GM12878 (cell line): ENCODE data around the gene GLRX2. TPM values are rescaled to one million over a fixed set of nuclear protein-coding genes. Genes with fewer than 3 reads are reported as not detected.
A peak's percentile ranks its signal among the peaks of the same experiment; 100 is the strongest.

Source experiments
- ATAC-seq: fragments of 200-7000 bp; cut with Tn5 transposase; 3 replicates; pipeline ENCODE4 v1.9.1; 2020; ENCODE audit warnings: mild to moderate bottlenecking, moderate library complexity
- BruUV-seq: library from RNA; stranded (reverse); fragments of 400-500 nt; replicated peaks from 2 replicates; lab custom pipeline; 2021; lab: Mats Ljungman, UMichigan
- CTCF ChIA-PET: fragments of 300-600 bp; sonication (Branson Sonifier 250); formaldehyde crosslinking; extraction: SDS; loops from one replicate; lab custom pipeline; 2021; ENCODE audit warnings: inconsistent platforms; lab: Yijun Ruan, JAX
- POLR2A ChIA-PET: fragments of 350-600 bp; formaldehyde crosslinking; extraction: SDS; loops from one replicate; lab custom pipeline; 2021; ENCODE audit warnings: inconsistent platforms; lab: Charles Lee
- RAD21 ChIA-PET: fragments of 300-600 bp; sonication (Branson Sonifier 250); formaldehyde crosslinking; loops from one replicate; lab custom pipeline; 2023; ENCODE audit warnings: antibody characterized with exemption; ENCODE audit not compliant: unreplicated experiment; lab: Charles Lee
- SMC1A ChIA-PET: fragments of 300-600 bp; sonication (Branson Sonifier 250); formaldehyde crosslinking; loops from one replicate; lab custom pipeline; 2023; ENCODE audit not compliant: unreplicated experiment, uncharacterized antibody; lab: Charles Lee
- DNase-seq: peaks from one replicate; pipeline ENCODE4 v3.0.0-alpha.2; 2011; ENCODE audit warnings: low read depth, low spot score
- FAIRE-seq: peaks from 3 replicates; lab custom pipeline; 2011; peaks lifted over from hg19 to GRCh38; lab: Jason Lieb, UNC
- H2AFZ ChIP-seq: 2 replicates; pipeline ENCODE4 v1.6.0; 2011; ENCODE audit warnings: low read depth, low read length, control low read depth; ENCODE audit not compliant: control insufficient read depth
- H3K27ac ChIP-seq: 2 replicates; pipeline ENCODE4 v1.5.1; 2011; ENCODE audit warnings: control low read depth; ENCODE audit not compliant: control insufficient read depth, insufficient read depth
- H3K27me3 ChIP-seq, 2 experiments: replicated peaks in 1 of 2; 2 replicates each; pipeline versions ENCODE4 v1.6.0 to v1.6.1; 2011; ENCODE audit warnings: low read length in 1 of 2; ENCODE audit not compliant: control insufficient read depth in 2 of 2, insufficient read depth in 2 of 2
- H3K36me3 ChIP-seq, 2 experiments: 2 replicates each; pipeline ENCODE4 v1.5.1; 2011; ENCODE audit warnings: low read length in 1 of 2; ENCODE audit not compliant: control insufficient read depth in 2 of 2, insufficient read depth in 2 of 2
- H3K4me1 ChIP-seq: 2 replicates; pipeline ENCODE4 v1.6.1; 2011; ENCODE audit warnings: mild to moderate bottlenecking, low read length, moderate library complexity, mixed read lengths; ENCODE audit not compliant: control insufficient read depth, insufficient read depth
- H3K4me2 ChIP-seq: 2 replicates; pipeline ENCODE4 v1.6.0; 2011; ENCODE audit warnings: control low read depth; ENCODE audit not compliant: control insufficient read depth, insufficient read depth
- H3K4me3 ChIP-seq: fragments of 200-600 bp; sonication (generic); 2 replicates; pipeline ENCODE4 v1.5.1; 2016
- H3K79me2 ChIP-seq: 2 replicates; pipeline ENCODE4 v1.6.0; 2011; ENCODE audit warnings: low read length; ENCODE audit not compliant: control insufficient read depth, insufficient read depth
- H3K9ac ChIP-seq: 2 replicates; pipeline ENCODE4 v1.8.0; 2011; ENCODE audit warnings: low read length, control low read depth, mixed read lengths; ENCODE audit not compliant: control insufficient read depth, insufficient read depth
- H3K9me3 ChIP-seq: replicated peaks from 3 replicates; pipeline ENCODE4 v1.5.1; 2011; ENCODE audit warnings: mild to moderate bottlenecking, low read length; ENCODE audit not compliant: control insufficient read depth, insufficient read depth
- H4K20me1 ChIP-seq: 2 replicates; pipeline ENCODE4 v1.6.0; 2011; ENCODE audit not compliant: control insufficient read depth, insufficient read depth
- CHD2 ChIP-seq: IDR thresholded peaks from 2 replicates; pipeline ENCODE4 v1.6.1; 2011; ENCODE audit warnings: low read depth, low read length, improper control_type of control experiment, borderline replicate concordance
- EP300 ChIP-seq, 2 experiments: fragments of 150-350 bp in 1 of 2; IDR thresholded peaks; 2 replicates each; pipeline ENCODE4 v1.6.1; 2011 to 2012; ENCODE audit warnings: low read depth in 2 of 2, low read length in 2 of 2, borderline replicate concordance in 1 of 2, improper control_type of control experiment in 1 of 2, inconsistent platforms in 1 of 2; ENCODE audit not compliant: control insufficient read depth in 1 of 2
- ESRRA ChIP-seq: IDR thresholded peaks from 2 replicates; pipeline ENCODE4 v1.6.1; 2012; ENCODE audit warnings: mild to moderate bottlenecking, low read length, improper control_type of control experiment
- MTA2 ChIP-seq: fragments of 450-650 bp; IDR thresholded peaks from 2 replicates; pipeline ENCODE4 v1.6.1; 2016; ENCODE audit warnings: low read depth, mild to moderate bottlenecking, moderate library complexity
- SMAD1 ChIP-seq: fragments of 450-650 bp; IDR thresholded peaks from 2 replicates; pipeline ENCODE4 v1.6.1; 2018; ENCODE audit warnings: mild to moderate bottlenecking, low read depth; ENCODE audit not compliant: partially characterized antibody
- TAF1 ChIP-seq: IDR thresholded peaks from 2 replicates; pipeline ENCODE4 v1.6.1; 2011; ENCODE audit warnings: mild to moderate bottlenecking, low read depth, low read length, borderline replicate concordance
- ZNF24 ChIP-seq: fragments of 450-650 bp; IDR thresholded peaks from 2 replicates; pipeline ENCODE4 v1.6.1; 2017; ENCODE audit warnings: antibody characterized with exemption, mild to moderate bottlenecking
- WGBS: methylation state at CpG from one replicate; pipeline ENCODE4 v1.1.6; 2016; ENCODE audit warnings: low lambda C conversion rate; ENCODE audit not compliant: insufficient replicate concordance, insufficient coverage; ENCODE audit errors: missing lambda C conversion rate; 5-methylcytosine and 5-hydroxymethylcytosine counted together
- in situ Hi-C: fragments of 300-500 bp; cut with MboI; formaldehyde crosslinking; loops from 9 replicates; pipeline ENCODE4 v1.14.3; 2018; ENCODE audit warnings: mixed read lengths
- intact Hi-C: fragments of 100-400 bp; cut with micrococcal nuclease; formaldehyde crosslinking; loops from one replicate; pipeline ENCODE4 v1.14.2; 2022; ENCODE audit not compliant: unreplicated experiment
- polyA plus RNA-seq, 11 experiments: library from polyadenylated mRNA; depleted of rRNA in 4 of 11; unstranded in 6 of 11; stranded (reverse) in 5 of 11; fragments of >200 nt; fragmentation: Nextera tagmentation in 4 of 11; fragmentation: Illumina TruSeq in 1 of 11; extraction: Ambion mirVana in 4 of 11; extraction: Trizol in 1 of 11; gene quantifications; 1 replicate in 1 of 11; 2 replicates in 10 of 11; pipeline versions ENCODE4 v1.2.1 to v1.2.3, GENCODE V29; 2011 to 2016; ENCODE audit warnings: inconsistent platforms in 2 of 11, missing spikeins in 2 of 11, low read depth in 1 of 11
- total RNA-seq, 4 experiments: library from RNA; depleted of rRNA in 3 of 4; stranded (reverse); fragments of >200 nt in 3 of 4; fragmentation: Illumina TruSeq in 1 of 4; extraction: Trizol in 1 of 4; gene quantifications; 2 replicates each; pipeline versions ENCODE4 v1.2.1 to v1.2.3, GENCODE V29; 2013 to 2021
- TF ChIP-seq, protein P1 (sequence below): IDR thresholded peaks from 2 replicates; pipeline ENCODE4 v1.6.1; 2011; ENCODE audit warnings: low read depth, low read length, improper control_type of control experiment, borderline replicate concordance
- TF ChIP-seq, protein P2 (sequence below): fragments of 450-650 bp; IDR thresholded peaks from 2 replicates; pipeline ENCODE4 v1.6.1; 2017; ENCODE audit warnings: low read depth, mild to moderate bottlenecking, moderate library complexity
- TF ChIP-seq, protein P3 (sequence below): IDR thresholded peaks from 2 replicates; pipeline ENCODE4 v1.6.1; 2012; ENCODE audit warnings: low read length, inconsistent platforms

Gene GLRX2
- total and polyA plus RNA-seq, 10 of the 15 experiments (the other 5 are each of a cell fraction or from before 2014, with no cell fraction given), result 5.5 to 67.6 (median 16.6) TPM

DNA sequence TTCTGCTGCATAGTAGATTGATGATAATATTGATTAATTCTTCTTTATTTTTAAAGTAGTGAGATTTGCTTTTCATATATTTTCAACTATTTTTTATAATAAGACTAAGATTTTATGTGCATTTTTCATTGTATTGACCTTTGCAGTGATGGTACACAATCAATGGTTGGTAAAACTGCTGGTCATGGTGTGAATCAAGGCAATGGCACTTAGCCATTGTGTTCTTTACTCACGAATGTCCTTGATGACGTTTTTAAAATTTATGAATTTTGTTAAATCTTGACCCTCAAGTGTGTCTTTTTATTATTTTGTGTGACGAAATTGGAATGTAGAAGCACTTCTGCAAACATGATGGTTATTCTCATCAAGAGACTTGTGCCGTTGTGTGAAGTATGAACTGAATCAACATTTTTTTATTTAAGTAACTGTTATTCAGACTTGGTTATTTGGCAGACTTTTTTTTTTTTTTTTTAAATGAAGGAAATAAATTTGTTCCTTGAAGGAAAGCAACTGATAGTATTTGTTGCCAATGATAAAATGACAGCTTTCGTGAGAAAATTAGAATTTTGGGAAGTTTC lies 39.2 kb upstream of the GLRX2 start:
- BruUV-seq, result no TSS peak
- ChIA-PET SMC1A (no interaction called here), CTCF (interaction anchor here (0.6 to 2.7 kb wide), 7 partner anchors 10 to 338 kb away, joined by 3 to 11 read pairs (median 8); partner anchors contain the start of gene B3GALT2), RAD21 (no interaction called here), POLR2A (no interaction called here)
- H3K9me3 ChIP-seq, result no peaks in the 10 kb centered on the region
- intact Hi-C loops (no loop called here), in situ Hi-C loops (no loop called here)
- no peak overlapping the region for H3K9ac ChIP-seq
- TF ChIP-seq, protein P1, sequence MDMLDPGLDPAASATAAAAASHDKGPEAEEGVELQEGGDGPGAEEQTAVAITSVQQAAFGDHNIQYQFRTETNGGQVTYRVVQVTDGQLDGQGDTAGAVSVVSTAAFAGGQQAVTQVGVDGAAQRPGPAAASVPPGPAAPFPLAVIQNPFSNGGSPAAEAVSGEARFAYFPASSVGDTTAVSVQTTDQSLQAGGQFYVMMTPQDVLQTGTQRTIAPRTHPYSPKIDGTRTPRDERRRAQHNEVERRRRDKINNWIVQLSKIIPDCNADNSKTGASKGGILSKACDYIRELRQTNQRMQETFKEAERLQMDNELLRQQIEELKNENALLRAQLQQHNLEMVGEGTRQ, result no peak
- TF ChIP-seq TAF1, result no peak
- no peak for TF ChIP-seq EP300 (IDR thresholded peaks at IDR 0.05; ENCODE audit: borderline replicate concordance in 1 of 2, control insufficient read depth in 1 of 2, low read depth in 2 of 2, low read length in 2 of 2)
- no peak for TF ChIP-seq CHD2
- TF ChIP-seq, protein P2, sequence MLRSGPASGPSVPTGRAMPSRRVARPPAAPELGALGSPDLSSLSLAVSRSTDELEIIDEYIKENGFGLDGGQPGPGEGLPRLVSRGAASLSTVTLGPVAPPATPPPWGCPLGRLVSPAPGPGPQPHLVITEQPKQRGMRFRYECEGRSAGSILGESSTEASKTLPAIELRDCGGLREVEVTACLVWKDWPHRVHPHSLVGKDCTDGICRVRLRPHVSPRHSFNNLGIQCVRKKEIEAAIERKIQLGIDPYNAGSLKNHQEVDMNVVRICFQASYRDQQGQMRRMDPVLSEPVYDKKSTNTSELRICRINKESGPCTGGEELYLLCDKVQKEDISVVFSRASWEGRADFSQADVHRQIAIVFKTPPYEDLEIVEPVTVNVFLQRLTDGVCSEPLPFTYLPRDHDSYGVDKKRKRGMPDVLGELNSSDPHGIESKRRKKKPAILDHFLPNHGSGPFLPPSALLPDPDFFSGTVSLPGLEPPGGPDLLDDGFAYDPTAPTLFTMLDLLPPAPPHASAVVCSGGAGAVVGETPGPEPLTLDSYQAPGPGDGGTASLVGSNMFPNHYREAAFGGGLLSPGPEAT, result no peak
- TF ChIP-seq, protein P3, sequence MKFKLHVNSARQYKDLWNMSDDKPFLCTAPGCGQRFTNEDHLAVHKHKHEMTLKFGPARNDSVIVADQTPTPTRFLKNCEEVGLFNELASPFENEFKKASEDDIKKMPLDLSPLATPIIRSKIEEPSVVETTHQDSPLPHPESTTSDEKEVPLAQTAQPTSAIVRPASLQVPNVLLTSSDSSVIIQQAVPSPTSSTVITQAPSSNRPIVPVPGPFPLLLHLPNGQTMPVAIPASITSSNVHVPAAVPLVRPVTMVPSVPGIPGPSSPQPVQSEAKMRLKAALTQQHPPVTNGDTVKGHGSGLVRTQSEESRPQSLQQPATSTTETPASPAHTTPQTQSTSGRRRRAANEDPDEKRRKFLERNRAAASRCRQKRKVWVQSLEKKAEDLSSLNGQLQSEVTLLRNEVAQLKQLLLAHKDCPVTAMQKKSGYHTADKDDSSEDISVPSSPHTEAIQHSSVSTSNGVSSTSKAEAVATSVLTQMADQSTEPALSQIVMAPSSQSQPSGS, result no peak
- TF ChIP-seq ZNF24, result no peak
- no peak for TF ChIP-seq SMAD1
- no peak for TF ChIP-seq ESRRA
- no peak for TF ChIP-seq MTA2
- WGBS, result 97% methylated on average over 5 of the region's 5 CpGs
- DNase-seq (no peak), FAIRE-seq (peak; percentile 27), ATAC-seq (no peak)
- H3K4me2 ChIP-seq, result no peak overlapping the region
- H4K20me1 ChIP-seq, result no peaks in the 10 kb centered on the region
- no peak overlapping the region for H3K4me3 ChIP-seq
- H2AFZ ChIP-seq, result no peak overlapping the region
- H3K27me3 ChIP-seq, result no peaks in the 10 kb centered on the region
- no peaks in the 10 kb centered on the region; the same call in 1 of the 2 replicates for H3K79me2 ChIP-seq
- no peak overlapping the region for H3K27ac ChIP-seq
- H3K36me3 ChIP-seq, result peaks cover 6 to 23% of the 10 kb centered on the region in 2 experiments
- no peaks in the 10 kb centered on the region for H3K4me1 ChIP-seq
